K562 (cell line): ENCODE data around the gene TENM4. TPM values are rescaled to one million over a fixed set of nuclear protein-coding genes. Genes with fewer than 3 reads are reported as not detected.

Experiments used
- ATAC-seq: fragments of 200-7000 bp; cut with Tn5 transposase; 3 replicates; pipeline ENCODE4 v1.9.1; 2020; ENCODE audit warnings: moderate library complexity
- BruUV-seq: library from RNA; stranded (reverse); fragments of 400-500 nt; replicated peaks from 2 replicates; lab custom pipeline; 2021; lab: Mats Ljungman, UMichigan
- CTCF ChIA-PET: fragments of 300-600 bp; formaldehyde crosslinking; extraction: SDS; loops from one replicate; lab custom pipeline; 2021; ENCODE audit warnings: low intra/inter-chr PET ratio; lab: Yijun Ruan, JAX
- POLR2A ChIA-PET: fragments of 300-600, 350-650 bp; sonication (Branson Sonifier 250); formaldehyde crosslinking; extraction: SDS; loops from one replicate; lab custom pipeline; 2021; ENCODE audit warnings: antibody characterized with exemption, inconsistent platforms; lab: Yijun Ruan, JAX
- DNase-seq, 4 experiments: peaks; one replicate each; pipeline versions ENCODE4 v3.0.0 to v3.0.0-alpha.2; 2011 to 2018; ENCODE audit warnings: low spot score in 3 of 4, mixed read lengths in 3 of 4; ENCODE audit errors: extremely low read depth in 1 of 4
- FAIRE-seq: peaks from 2 replicates; lab custom pipeline; 2011; peaks lifted over from hg19 to GRCh38; lab: Jason Lieb, UNC
- H2AFZ ChIP-seq: 2 replicates; pipeline ENCODE4 v1.6.0; 2011; ENCODE audit warnings: low read depth, low read length, control low read depth, inconsistent platforms
- H3K27ac ChIP-seq: fragments of 200-600 bp; 3 replicates; pipeline ENCODE4 v1.8.0; 2011; ENCODE audit warnings: low read depth, mild to moderate bottlenecking, control low read depth, inconsistent platforms, low read length, moderate library complexity, mixed read lengths; ENCODE audit errors: extremely low read depth
- H3K27me3 ChIP-seq, 2 experiments: fragments of 300-600 bp in 1 of 2; 2 replicates in 1 of 2; 3 replicates in 1 of 2; pipeline versions ENCODE4 v1.6.0 to v1.8.0; 2011; ENCODE audit warnings: inconsistent platforms in 2 of 2, low read length in 2 of 2, mild to moderate bottlenecking in 1 of 2, mixed read lengths in 1 of 2, moderate library complexity in 1 of 2; ENCODE audit not compliant: control insufficient read depth in 2 of 2, insufficient read depth in 2 of 2
- H3K36me3 ChIP-seq: fragments of 300-600 bp; 3 replicates; pipeline ENCODE4 v1.8.0; 2011; ENCODE audit warnings: mild to moderate bottlenecking, low read length, inconsistent platforms; ENCODE audit not compliant: control insufficient read depth, insufficient read depth
- H3K4me1 ChIP-seq, 2 experiments: fragments of 200-600 bp in 1 of 2; replicated peaks in 1 of 2; 2 replicates in 1 of 2; 3 replicates in 1 of 2; pipeline versions ENCODE4 v1.5.1 to v1.8.0; 2011; ENCODE audit warnings: inconsistent platforms in 2 of 2, low read length in 2 of 2, mild to moderate bottlenecking in 1 of 2, mixed read lengths in 1 of 2, moderate library complexity in 1 of 2; ENCODE audit not compliant: control insufficient read depth in 2 of 2, insufficient read depth in 2 of 2
- H3K4me2 ChIP-seq: 2 replicates; pipeline ENCODE4 v1.6.1; 2011; ENCODE audit warnings: low read length, control low read depth, inconsistent platforms, mixed read lengths; ENCODE audit not compliant: insufficient read depth
- H3K4me3 ChIP-seq: fragments of 200-600 bp; sonication (generic), shearing (Covaris generic); 2 replicates; pipeline ENCODE4 v1.5.1; 2016; ENCODE audit warnings: control low read depth, inconsistent platforms
- H3K79me2 ChIP-seq: fragments of 200-600 bp; 3 replicates; pipeline ENCODE4 v1.8.0; 2011; ENCODE audit warnings: low read length, inconsistent platforms; ENCODE audit not compliant: control insufficient read depth, insufficient read depth
- H3K9ac ChIP-seq, 2 experiments: 2 replicates each; pipeline versions ENCODE4 v1.6.0 to v1.6.1; 2011; ENCODE audit warnings: low read depth in 2 of 2, low read length in 2 of 2, control low read depth in 1 of 2, inconsistent platforms in 1 of 2, mild to moderate bottlenecking in 1 of 2, mixed read lengths in 1 of 2; ENCODE audit not compliant: insufficient read depth in 1 of 2
- H3K9me1 ChIP-seq: one replicate; pipeline ENCODE4 v1.6.0; 2011; ENCODE audit warnings: inconsistent platforms, mild to moderate bottlenecking, low read length, moderate library complexity; ENCODE audit not compliant: control insufficient read depth, insufficient read depth
- H3K9me3 ChIP-seq: replicated peaks from 2 replicates; pipeline ENCODE4 v1.5.1; 2011; ENCODE audit warnings: low read depth, low read length, inconsistent platforms; ENCODE audit not compliant: control insufficient read depth, insufficient read depth
- H4K20me1 ChIP-seq: replicated peaks from 2 replicates; pipeline ENCODE4 v1.6.1; 2011; ENCODE audit warnings: low read length, inconsistent platforms, mixed read lengths; ENCODE audit not compliant: control insufficient read depth, insufficient read depth
- CSDE1 ChIP-seq, 2 experiments: fragments of 450-650 bp; IDR thresholded peaks; 2 replicates each; pipeline ENCODE4 v1.6.1; 2016; ENCODE audit warnings: mild to moderate bottlenecking in 1 of 2
- DEAF1 ChIP-seq: fragments of 450-650 bp; formaldehyde crosslinking; IDR thresholded peaks from 2 replicates; pipeline ENCODE4 v1.4.0; 2020; ENCODE audit warnings: mild to moderate bottlenecking, moderate library complexity
- E2F8 ChIP-seq: fragments of 450-650 bp; IDR thresholded peaks from 2 replicates; pipeline ENCODE4 v1.7.1; 2018; ENCODE audit warnings: mild to moderate bottlenecking, low read depth; ENCODE audit not compliant: partially characterized antibody
- MBD2 ChIP-seq: sonication (generic); IDR thresholded peaks from 2 replicates; pipeline ENCODE4 v1.6.1; 2016; ENCODE audit warnings: low read depth, borderline replicate concordance
- MTA3 ChIP-seq: fragments of 450-650 bp; formaldehyde crosslinking; IDR thresholded peaks from 2 replicates; pipeline ENCODE4 v1.6.1; 2017; ENCODE audit warnings: mild to moderate bottlenecking, borderline replicate concordance
- TFAM ChIP-seq: fragments of 250-450 bp; sonication (Bioruptor Pico); conservative IDR thresholded peaks from 2 replicates; pipeline ENCODE4 v1.5.0; 2021; ENCODE audit warnings: mild to moderate bottlenecking, moderate library complexity
- WGBS: fragments of 100-300 bp; shearing (Covaris generic); methylation state at CpG from one replicate; pipeline ENCODE4 v1.1.6; 2016; ENCODE audit warnings: low coverage, mixed read lengths; ENCODE audit not compliant: insufficient coverage; ENCODE audit errors: missing lambda C conversion rate; 5-methylcytosine and 5-hydroxymethylcytosine counted together
- in situ Hi-C: fragments of 300-500 bp; cut with MboI; formaldehyde crosslinking; loops from 4 replicates; pipeline ENCODE4 v1.15.0; 2018; ENCODE audit warnings: inconsistent platforms, mixed read lengths
- intact Hi-C: fragments of 100-400 bp; cut with micrococcal nuclease; formaldehyde crosslinking; loops from 2 replicates; pipeline ENCODE4 v1.14.2; 2022
- polyA plus RNA-seq, 8 experiments: library from polyadenylated mRNA; depleted of rRNA in 4 of 8; stranded (reverse) in 5 of 8; unstranded in 3 of 8; fragments of >200 nt; fragmentation: Nextera tagmentation in 2 of 8; fragmentation: Illumina TruSeq in 1 of 8; extraction: Ambion mirVana in 2 of 8; extraction: Trizol in 1 of 8; gene quantifications; 2 replicates each; pipeline versions ENCODE4 v1.2.1 to v1.2.3, GENCODE V29; 2011 to 2014; ENCODE audit warnings: inconsistent platforms in 1 of 8, missing spikeins in 1 of 8
- total RNA-seq, 7 experiments: library from RNA; depleted of rRNA in 6 of 7; stranded (reverse); fragments of >200 nt in 6 of 7; fragmentation: Illumina TruSeq in 2 of 7; extraction: Trizol in 2 of 7; gene quantifications; 2 replicates each; pipeline versions ENCODE4 v1.2.1 to v1.2.3, GENCODE V29; 2011 to 2021; ENCODE audit warnings: low replicate concordance in 1 of 7

TENM4 gene
- total and polyA plus RNA-seq, 9 of the 15 experiments (the other 6 are each of a cell fraction or from before 2014, with no cell fraction given), result 0.16 TPM; not detected in 8

GRCh38 chr11:78995171-78995570 is 445.7 kb downstream of the TENM4 start:
- Histone ChIP-seq H3K79me2 (no peaks in the 10 kb centered on the region), H3K27ac (no peak overlapping the region), H3K4me2 (no peak overlapping the region), H2AFZ (no peak overlapping the region), H3K4me1 (no peaks in the 10 kb centered on the region), H3K9me1 (no peaks in the 10 kb centered on the region)
- CTCF ChIA-PET, result no interaction called here
- in situ Hi-C loops, result no loop called here
- FAIRE-seq, result no peak
- intact Hi-C loops, result no loop called here
- TF ChIP-seq MBD2 (no peak), DEAF1 (CRISPR knock-in tag) (no peak), TFAM (CRISPR knock-in tag) (no peak), E2F8 (no peak), MTA3 (no peak), CSDE1 (IDR thresholded peaks at IDR 0.05) (no peak)
- TF ChIP-seq, all 486 proteins: peak for 0
- no peaks in the 10 kb centered on the region for H3K36me3 ChIP-seq
- BruUV-seq, result no TSS peak
- ATAC-seq (no peak), DNase-seq (no peak)
- H4K20me1 ChIP-seq, result no peaks in the 10 kb centered on the region
- no peaks in the 10 kb centered on the region for H3K9me3 ChIP-seq
- no peak overlapping the region for H3K4me3 ChIP-seq
- H3K27me3 ChIP-seq, result no peaks in the 10 kb centered on the region
- WGBS, result 0% methylated on average over 3 of the region's 3 CpGs
- H3K9ac ChIP-seq, result no peak overlapping the region
- POLR2A ChIA-PET, result no interaction called here
